ENCODE results near the gene TIMM23. TPM values are rescaled to one million over a fixed set of nuclear protein-coding genes. Genes with fewer than 3 reads are reported as not detected.

Gene TIMM23
- total and polyA plus RNA-seq, 2 donors (not counting 1 experiment from before 2014, with no cell fraction given) = 21.1 to 28.3 TPM

DNA sequence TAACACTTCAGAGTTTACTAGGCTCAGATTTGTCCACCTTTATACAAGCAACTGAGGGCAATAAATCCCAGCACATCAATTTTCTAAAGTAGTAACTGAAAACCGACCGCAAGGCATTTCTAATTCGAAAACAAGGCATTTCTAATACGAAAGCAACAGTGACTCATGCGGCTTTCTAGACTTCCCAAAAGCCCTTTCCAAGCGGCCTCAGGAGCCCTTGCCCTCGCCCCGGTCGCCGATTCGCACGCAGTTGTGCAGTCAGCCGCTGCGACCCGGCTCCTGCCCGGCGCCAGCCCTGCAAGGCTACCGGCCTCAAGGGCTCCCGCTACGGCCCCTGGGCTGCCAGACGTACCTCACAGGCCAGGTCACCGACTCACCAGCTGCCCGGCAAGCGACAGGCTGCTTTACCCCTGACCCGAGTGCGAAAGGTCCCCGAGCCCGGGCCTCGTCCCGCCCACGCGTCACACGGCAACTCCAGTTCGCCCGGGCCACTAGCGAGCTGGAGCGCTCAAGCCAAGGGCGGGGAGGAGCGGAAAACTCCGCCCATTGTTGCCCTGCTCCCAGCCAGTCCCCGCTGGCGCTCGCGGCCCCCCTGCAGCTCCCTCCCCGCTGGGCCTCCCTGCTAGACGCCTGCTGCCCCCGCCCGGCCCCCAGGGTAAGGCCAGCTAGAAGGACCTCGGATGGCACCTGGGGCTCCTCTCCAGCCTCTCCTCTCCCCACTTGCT lies 50.9 kb downstream of the TIMM23 start:
- peaks cover 100% of the 10 kb centered on the region for H3K79me2 ChIP-seq (ENCODE audit: control insufficient read depth, insufficient read depth, low read length)
- Mint-ChIP-seq H3K9me3 (ENCODE audit: insufficient read depth) (no peaks in the 10 kb centered on the region), H3K4me1 (peaks cover 79% of the 10 kb centered on the region), H3K27me3 (no peaks in the 10 kb centered on the region), H3K4me3 (peak overlapping the region; percentile 89), H3K27ac (peak overlapping the region; percentile 71)
- H3K4me1 ChIP-seq (ENCODE audit: control insufficient read depth in 2 of 2, insufficient read depth in 2 of 2, low read length in 2 of 2) = peaks cover 38 to 50% of the 10 kb centered on the region in 2 donors
- TF ChIP-seq EZH2 (IDR thresholded peaks at IDR 0.05; ENCODE audit: borderline replicate concordance, insufficient read depth, low read depth, low read length, poor library complexity, severe bottlenecking) = no peak
- TF ChIP-seq, protein P1, sequence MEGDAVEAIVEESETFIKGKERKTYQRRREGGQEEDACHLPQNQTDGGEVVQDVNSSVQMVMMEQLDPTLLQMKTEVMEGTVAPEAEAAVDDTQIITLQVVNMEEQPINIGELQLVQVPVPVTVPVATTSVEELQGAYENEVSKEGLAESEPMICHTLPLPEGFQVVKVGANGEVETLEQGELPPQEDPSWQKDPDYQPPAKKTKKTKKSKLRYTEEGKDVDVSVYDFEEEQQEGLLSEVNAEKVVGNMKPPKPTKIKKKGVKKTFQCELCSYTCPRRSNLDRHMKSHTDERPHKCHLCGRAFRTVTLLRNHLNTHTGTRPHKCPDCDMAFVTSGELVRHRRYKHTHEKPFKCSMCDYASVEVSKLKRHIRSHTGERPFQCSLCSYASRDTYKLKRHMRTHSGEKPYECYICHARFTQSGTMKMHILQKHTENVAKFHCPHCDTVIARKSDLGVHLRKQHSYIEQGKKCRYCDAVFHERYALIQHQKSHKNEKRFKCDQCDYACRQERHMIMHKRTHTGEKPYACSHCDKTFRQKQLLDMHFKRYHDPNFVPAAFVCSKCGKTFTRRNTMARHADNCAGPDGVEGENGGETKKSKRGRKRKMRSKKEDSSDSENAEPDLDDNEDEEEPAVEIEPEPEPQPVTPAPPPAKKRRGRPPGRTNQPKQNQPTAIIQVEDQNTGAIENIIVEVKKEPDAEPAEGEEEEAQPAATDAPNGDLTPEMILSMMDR (IDR thresholded peaks at IDR 0.05) = no peak
- intact Hi-C loops (cut with micrococcal nuclease) = loop anchor here (2.0 kb wide), 1 partner anchor 50 kb away; the partner anchor contains the start of gene TIMM23
- peak overlapping the region; percentile 72 for H2AFZ ChIP-seq (ENCODE audit: insufficient read depth, low read depth, low read length, poor library complexity, severe bottlenecking)
- no peaks in the 10 kb centered on the region for H3K27me3 ChIP-seq (replicated peaks in 1 of 4; ENCODE audit: control extremely low read depth in 1 of 4, control insufficient read depth in 3 of 4, insufficient read depth in 4 of 4, low read length in 3 of 4)
- H4K20me1 ChIP-seq (ENCODE audit: control insufficient read depth, insufficient read depth, low read length, poor library complexity, severe bottlenecking) = peaks cover 99% of the 10 kb centered on the region
- WGBS (ENCODE audit: insufficient coverage) = 2% methylated on average over 45 of the region's 49 CpGs
- H3K4me2 ChIP-seq (replicated peaks; ENCODE audit: low read depth, low read length, poor library complexity, severe bottlenecking) = peak overlapping the region; percentile 88
- H3K9ac ChIP-seq (ENCODE audit: low read length) = peak overlapping the region; percentile 70
- ChIA-PET CTCF (interaction anchor here (0.9 to 1.4 kb wide), 5 partner anchors 9 to 779 kb away, joined by 3 to 5 read pairs (median 3); no protein-coding TSS in a partner anchor), POLR2A (interaction anchor here (0.6 kb wide), 2 partner anchors 18 to 614 kb away, joined by 3 to 4 read pairs; no protein-coding TSS in a partner anchor)
- H3K4me3 ChIP-seq (ENCODE audit: control extremely low read depth in 1 of 5, extremely low read depth in 1 of 5, insufficient read depth in 1 of 5, low read depth in 2 of 5, low read length in 4 of 5) = peak overlapping the region; percentile 34 to 71 (median 60)
- peak overlapping the region in 1 of 2 donors; percentile 56 for H3K27ac ChIP-seq (ENCODE audit: low read length in 2 of 2)
- peaks cover 1 to 15% of the 10 kb centered on the region in 2 experiments for H3K36me3 ChIP-seq (replicated peaks in 1 of 2; ENCODE audit: control extremely low read depth in 1 of 2, control insufficient read depth in 1 of 2, extremely low read depth in 1 of 2, insufficient read depth in 2 of 2, low read length in 1 of 2)
- H3K9me3 ChIP-seq (ENCODE audit: control extremely low read depth in 1 of 3, control insufficient read depth in 2 of 3, insufficient read depth in 1 of 3, low read length in 2 of 3) = no peaks in the 10 kb centered on the region
- ATAC-seq (ENCODE audit: low read depth) = peak; percentile 97
- DNase-seq = peak; percentile 76

DNA sequence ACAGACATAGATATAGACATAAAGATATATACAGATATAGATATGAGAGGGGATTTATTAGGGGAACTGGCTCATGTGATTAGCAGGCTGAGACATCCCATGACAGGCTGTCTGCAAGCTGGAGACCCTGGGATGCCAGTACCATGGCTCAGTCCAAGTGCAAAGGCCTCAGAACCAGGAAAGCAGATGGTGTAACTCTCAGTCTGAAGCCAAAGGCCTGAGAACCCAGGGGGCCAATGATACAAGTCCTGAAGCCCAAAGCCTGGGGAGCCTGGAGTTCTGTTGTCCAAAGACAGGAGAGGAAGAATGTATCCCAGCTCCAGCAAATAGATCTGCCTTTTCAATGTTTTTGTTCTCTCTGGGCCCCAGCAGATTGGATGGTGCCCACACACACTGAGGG lies 52.7 kb downstream of the TIMM23 start:
- Histone ChIP-seq H3K4me3 (ENCODE audit: control extremely low read depth in 1 of 5, extremely low read depth in 1 of 5, insufficient read depth in 1 of 5, low read depth in 2 of 5, low read length in 4 of 5) (no peak overlapping the region), H3K27ac (ENCODE audit: low read length in 2 of 2) (no peak overlapping the region), H3K9me3 (ENCODE audit: control extremely low read depth in 1 of 3, control insufficient read depth in 2 of 3, insufficient read depth in 1 of 3, low read length in 2 of 3) (no peaks in the 10 kb centered on the region), H3K4me1 (ENCODE audit: control insufficient read depth in 2 of 2, insufficient read depth in 2 of 2, low read length in 2 of 2) (peaks cover 39 to 51% of the 10 kb centered on the region in 2 donors), H3K9ac (ENCODE audit: low read length) (no peak overlapping the region), H3K27me3 (replicated peaks in 1 of 4; ENCODE audit: control extremely low read depth in 1 of 4, control insufficient read depth in 3 of 4, insufficient read depth in 4 of 4, low read length in 3 of 4) (no peaks in the 10 kb centered on the region), H2AFZ (ENCODE audit: insufficient read depth, low read depth, low read length, poor library complexity, severe bottlenecking) (no peak overlapping the region), H4K20me1 (ENCODE audit: control insufficient read depth, insufficient read depth, low read length, poor library complexity, severe bottlenecking) (peaks cover 100% of the 10 kb centered on the region), H3K79me2 (ENCODE audit: control insufficient read depth, insufficient read depth, low read length) (peaks cover 100% of the 10 kb centered on the region), H3K36me3 (replicated peaks in 1 of 2; ENCODE audit: control extremely low read depth in 1 of 2, control insufficient read depth in 1 of 2, extremely low read depth in 1 of 2, insufficient read depth in 2 of 2, low read length in 1 of 2) (peaks cover 0 to 15% of the 10 kb centered on the region in 2 experiments), H3K4me2 (replicated peaks; ENCODE audit: low read depth, low read length, poor library complexity, severe bottlenecking) (no peak overlapping the region)
- TF ChIP-seq EZH2 (IDR thresholded peaks at IDR 0.05; ENCODE audit: borderline replicate concordance, insufficient read depth, low read depth, low read length, poor library complexity, severe bottlenecking) = no peak
- TF ChIP-seq, protein P1 (IDR thresholded peaks at IDR 0.05) = no peak
- ChIA-PET CTCF (no interaction called here), POLR2A (no interaction called here)
- Mint-ChIP-seq H3K27me3 (no peaks in the 10 kb centered on the region), H3K9me3 (ENCODE audit: insufficient read depth) (no peaks in the 10 kb centered on the region), H3K27ac (no peak overlapping the region), H3K4me3 (no peak overlapping the region), H3K4me1 (peaks cover 76% of the 10 kb centered on the region)
- DNase-seq = no peak
- no peak for ATAC-seq (ENCODE audit: low read depth)
- intact Hi-C loops (cut with micrococcal nuclease) = loop anchor here (5.0 kb wide), 1 partner anchor 648 kb away; no protein-coding TSS in a partner anchor

Data from B cell (primary cell).